WTC11 (cell line): ENCODE results near the gene KIF2A. TPM values are rescaled to one million over a fixed set of nuclear protein-coding genes. Genes with fewer than 3 reads are reported as not detected.

Source experiments
- ATAC-seq: fragments of 200-7000 bp; cut with Tn5 transposase; 2 replicates; pipeline ENCODE4 v1.10.0; 2021; ENCODE audit warnings: mild to moderate bottlenecking, moderate library complexity
- CTCF ChIA-PET: fragments of 300-600 bp; sonication (Branson Sonifier 250); formaldehyde crosslinking; loops from one replicate; lab custom pipeline; 2021; ENCODE audit warnings: antibody characterized with exemption; lab: Charles Lee
- POLR2A ChIA-PET: fragments of 350-600 bp; sonication (Branson Sonifier 250); formaldehyde crosslinking; loops from one replicate; lab custom pipeline; 2021; ENCODE audit warnings: antibody characterized with exemption; lab: Charles Lee
- DNase-seq: peaks from one replicate; pipeline ENCODE4 v3.0.0; 2021; ENCODE audit warnings: low spot score
- H3K27ac Mint-ChIP-seq: 2 replicates; pipeline ENCODE4 v1.8.0; 2021; ENCODE audit warnings: mixed read lengths
- H3K27me3 Mint-ChIP-seq: 2 replicates; pipeline ENCODE4 v1.8.0; 2021; ENCODE audit warnings: low read depth, mild to moderate bottlenecking, moderate library complexity, mixed read lengths
- H3K36me3 Mint-ChIP-seq: 2 replicates; pipeline ENCODE4 v1.8.0; 2021; ENCODE audit warnings: mixed read lengths
- H3K4me1 Mint-ChIP-seq: 2 replicates; pipeline ENCODE4 v1.8.0; 2022; ENCODE audit warnings: mixed read lengths
- H3K4me3 Mint-ChIP-seq: 2 replicates; pipeline ENCODE4 v1.8.0; 2021; ENCODE audit warnings: mild to moderate bottlenecking, moderate library complexity, mixed read lengths
- H3K9me3 Mint-ChIP-seq: 2 replicates; pipeline ENCODE4 v1.8.0; 2021; ENCODE audit warnings: mixed read lengths
- CBFB ChIP-seq: sonication (generic); formaldehyde crosslinking; IDR thresholded peaks from 2 replicates; pipeline ENCODE4 v1.8.1; 2022; ENCODE audit warnings: mild to moderate bottlenecking, low read depth, missing genetic modification reagents
- CREB1 ChIP-seq: sonication (generic); formaldehyde crosslinking; IDR thresholded peaks from 2 replicates; pipeline ENCODE4 v1.8.0; 2023; ENCODE audit warnings: mild to moderate bottlenecking, missing genetic modification reagents
- EMX1 ChIP-seq: fragments of 250-450 bp; sonication (Bioruptor Pico); IDR thresholded peaks from 2 replicates; pipeline ENCODE4 v1.8.0; 2021; ENCODE audit warnings: mild to moderate bottlenecking
- GTF2I ChIP-seq: fragments of 250-450 bp; sonication (Bioruptor Pico); conservative IDR thresholded peaks from 2 replicates; pipeline ENCODE4 v1.4.0; 2021; ENCODE audit warnings: mild to moderate bottlenecking
- HMGA2 ChIP-seq: fragments of 250-450 bp; sonication (Bioruptor Pico); IDR thresholded peaks from 2 replicates; pipeline ENCODE4 v1.4.0; 2021; ENCODE audit warnings: mild to moderate bottlenecking, moderate library complexity
- MXD4 ChIP-seq: fragments of 250-450 bp; sonication (Bioruptor Pico); IDR thresholded peaks from 2 replicates; pipeline ENCODE4 v1.8.0; 2021; ENCODE audit warnings: mild to moderate bottlenecking, moderate library complexity, borderline replicate concordance
- MYBL2 ChIP-seq: sonication (generic); formaldehyde crosslinking; IDR thresholded peaks from 2 replicates; pipeline ENCODE4 v1.8.1; 2023; ENCODE audit warnings: mild to moderate bottlenecking, moderate library complexity, missing genetic modification reagents
- NFE2L1 ChIP-seq: sonication (generic); formaldehyde crosslinking; IDR thresholded peaks from 2 replicates; pipeline ENCODE4 v1.8.1; 2023; ENCODE audit warnings: missing genetic modification reagents
- NR3C1 ChIP-seq: sonication (generic); formaldehyde crosslinking; conservative IDR thresholded peaks from 2 replicates; pipeline ENCODE4 v1.8.1; 2023; ENCODE audit warnings: low read depth, mild to moderate bottlenecking, missing genetic modification reagents
- PRRX2 ChIP-seq: fragments of 250-450 bp; sonication (Bioruptor Pico); IDR thresholded peaks from 2 replicates; pipeline ENCODE4 v1.8.0; 2021; ENCODE audit warnings: mild to moderate bottlenecking
- SOX15 ChIP-seq: fragments of 250-450 bp; sonication (Bioruptor Pico); IDR thresholded peaks from 2 replicates; pipeline ENCODE4 v1.9.0; 2021; ENCODE audit warnings: mild to moderate bottlenecking
- TCF7 ChIP-seq: sonication (generic); formaldehyde crosslinking; IDR thresholded peaks from 2 replicates; pipeline ENCODE4 v1.8.0; 2022; ENCODE audit warnings: mild to moderate bottlenecking, low read depth, missing genetic modification reagents, moderate library complexity
- ZNF121 ChIP-seq: sonication (generic); formaldehyde crosslinking; IDR thresholded peaks from 2 replicates; pipeline ENCODE4 v1.8.0; 2023; ENCODE audit warnings: missing genetic modification reagents
- ZNF232 ChIP-seq: sonication (generic); formaldehyde crosslinking; IDR thresholded peaks from 2 replicates; pipeline ENCODE4 v1.8.0; 2022; ENCODE audit warnings: mild to moderate bottlenecking, missing genetic modification reagents
- ZNF263 ChIP-seq: sonication (generic); formaldehyde crosslinking; IDR thresholded peaks from 2 replicates; pipeline ENCODE4 v1.8.1; 2022; ENCODE audit warnings: low read depth, mild to moderate bottlenecking, moderate library complexity, missing genetic modification reagents
- total RNA-seq: library from RNA; stranded (reverse); gene quantifications from 3 replicates; pipeline ENCODE4 v1.2.3, GENCODE V29; 2021
- TF ChIP-seq, protein P1 (sequence below): sonication (generic); formaldehyde crosslinking; IDR thresholded peaks from 2 replicates; pipeline ENCODE4 v1.8.0; 2022; ENCODE audit warnings: missing genetic modification reagents
- TF ChIP-seq, protein P2 (sequence below): fragments of 250-450 bp; sonication (Bioruptor Pico); IDR thresholded peaks from 2 replicates; pipeline ENCODE4 v1.9.0; 2021; ENCODE audit warnings: mild to moderate bottlenecking
- TF ChIP-seq, protein P3 (sequence below): fragments of 250-450 bp; sonication (Bioruptor Pico); IDR thresholded peaks from 2 replicates; pipeline ENCODE4 v1.9.0; 2021; ENCODE audit warnings: mild to moderate bottlenecking
- TF ChIP-seq, protein P4 (sequence below): sonication (generic); formaldehyde crosslinking; IDR thresholded peaks from 2 replicates; pipeline ENCODE4 v1.8.0; 2022; ENCODE audit warnings: mild to moderate bottlenecking, missing genetic modification reagents

The KIF2A gene
- total RNA-seq, 1 experiment from 2014 or later: 77.8 TPM

DNA sequence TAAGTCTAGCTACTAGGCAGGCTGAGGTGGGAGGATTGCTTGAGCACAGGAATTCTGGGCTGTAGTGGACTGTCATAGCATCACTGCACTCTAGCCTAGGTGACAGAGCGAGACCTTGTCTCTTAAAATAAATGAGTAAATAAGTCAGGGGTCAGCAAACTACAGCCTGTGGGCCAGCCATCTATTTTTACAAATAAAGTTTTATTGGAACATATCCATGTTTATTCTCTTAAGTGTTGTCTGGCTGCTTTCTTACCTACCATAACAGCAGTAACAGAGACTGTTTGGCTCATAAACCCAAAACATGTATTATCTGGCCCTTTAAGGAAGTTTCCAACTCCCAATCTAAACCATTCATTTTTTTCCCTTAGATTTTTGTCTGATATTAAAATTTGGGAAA is 68.1 kb downstream of the KIF2A start:
- Mint-ChIP-seq H3K36me3 (peaks cover 53% of the 10 kb centered on the region), H3K4me3 (no peak overlapping the region), H3K27me3 (no peaks in the 10 kb centered on the region), H3K4me1 (no peaks in the 10 kb centered on the region), H3K9me3 (no peaks in the 10 kb centered on the region), H3K27ac (no peak overlapping the region)
- ATAC-seq: no peak
- ChIA-PET POLR2A (interaction anchor here (0.5 kb wide), 1 partner anchor 10 kb away, joined by 3 read pairs; no protein-coding TSS in a partner anchor), CTCF (no interaction called here)
- DNase-seq: no peak
- TF ChIP-seq, protein P1, sequence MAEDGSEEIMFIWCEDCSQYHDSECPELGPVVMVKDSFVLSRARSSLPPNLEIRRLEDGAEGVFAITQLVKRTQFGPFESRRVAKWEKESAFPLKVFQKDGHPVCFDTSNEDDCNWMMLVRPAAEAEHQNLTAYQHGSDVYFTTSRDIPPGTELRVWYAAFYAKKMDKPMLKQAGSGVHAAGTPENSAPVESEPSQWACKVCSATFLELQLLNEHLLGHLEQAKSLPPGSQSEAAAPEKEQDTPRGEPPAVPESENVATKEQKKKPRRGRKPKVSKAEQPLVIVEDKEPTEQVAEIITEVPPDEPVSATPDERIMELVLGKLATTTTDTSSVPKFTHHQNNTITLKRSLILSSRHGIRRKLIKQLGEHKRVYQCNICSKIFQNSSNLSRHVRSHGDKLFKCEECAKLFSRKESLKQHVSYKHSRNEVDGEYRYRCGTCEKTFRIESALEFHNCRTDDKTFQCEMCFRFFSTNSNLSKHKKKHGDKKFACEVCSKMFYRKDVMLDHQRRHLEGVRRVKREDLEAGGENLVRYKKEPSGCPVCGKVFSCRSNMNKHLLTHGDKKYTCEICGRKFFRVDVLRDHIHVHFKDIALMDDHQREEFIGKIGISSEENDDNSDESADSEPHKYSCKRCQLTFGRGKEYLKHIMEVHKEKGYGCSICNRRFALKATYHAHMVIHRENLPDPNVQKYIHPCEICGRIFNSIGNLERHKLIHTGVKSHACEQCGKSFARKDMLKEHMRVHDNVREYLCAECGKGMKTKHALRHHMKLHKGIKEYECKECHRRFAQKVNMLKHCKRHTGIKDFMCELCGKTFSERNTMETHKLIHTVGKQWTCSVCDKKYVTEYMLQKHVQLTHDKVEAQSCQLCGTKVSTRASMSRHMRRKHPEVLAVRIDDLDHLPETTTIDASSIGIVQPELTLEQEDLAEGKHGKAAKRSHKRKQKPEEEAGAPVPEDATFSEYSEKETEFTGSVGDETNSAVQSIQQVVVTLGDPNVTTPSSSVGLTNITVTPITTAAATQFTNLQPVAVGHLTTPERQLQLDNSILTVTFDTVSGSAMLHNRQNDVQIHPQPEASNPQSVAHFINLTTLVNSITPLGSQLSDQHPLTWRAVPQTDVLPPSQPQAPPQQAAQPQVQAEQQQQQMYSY (CRISPR knock-in tag): no peak
- TF ChIP-seq GTF2I (CRISPR knock-in tag) (no peak), NFE2L1 (CRISPR knock-in tag) (no peak), SOX15 (CRISPR knock-in tag) (no peak)
- TF ChIP-seq, protein P2, sequence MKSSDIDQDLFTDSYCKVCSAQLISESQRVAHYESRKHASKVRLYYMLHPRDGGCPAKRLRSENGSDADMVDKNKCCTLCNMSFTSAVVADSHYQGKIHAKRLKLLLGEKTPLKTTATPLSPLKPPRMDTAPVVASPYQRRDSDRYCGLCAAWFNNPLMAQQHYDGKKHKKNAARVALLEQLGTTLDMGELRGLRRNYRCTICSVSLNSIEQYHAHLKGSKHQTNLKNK (CRISPR knock-in tag): no peak

DNA sequence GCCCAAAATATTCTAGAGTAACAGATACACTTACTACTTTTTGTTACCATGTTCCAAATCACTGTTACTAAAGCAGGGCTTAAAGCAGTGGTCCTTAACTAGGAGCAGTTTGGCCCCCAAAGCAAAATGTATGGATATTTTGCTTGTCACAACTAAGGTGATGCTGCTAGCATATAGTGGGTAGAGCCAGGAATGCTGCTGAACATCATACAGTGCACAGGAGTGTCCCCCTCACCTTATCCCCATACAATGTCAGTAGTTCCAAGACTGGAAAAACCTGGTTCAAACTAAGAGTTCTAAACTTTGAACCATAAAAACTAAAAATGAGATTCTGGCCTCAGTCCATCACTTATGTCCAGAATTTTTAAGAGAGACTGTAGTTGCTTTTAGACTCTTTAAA is 69.6 kb downstream of the KIF2A start:
- TF ChIP-seq, protein P1 (CRISPR knock-in tag): no peak
- TF ChIP-seq, protein P3, sequence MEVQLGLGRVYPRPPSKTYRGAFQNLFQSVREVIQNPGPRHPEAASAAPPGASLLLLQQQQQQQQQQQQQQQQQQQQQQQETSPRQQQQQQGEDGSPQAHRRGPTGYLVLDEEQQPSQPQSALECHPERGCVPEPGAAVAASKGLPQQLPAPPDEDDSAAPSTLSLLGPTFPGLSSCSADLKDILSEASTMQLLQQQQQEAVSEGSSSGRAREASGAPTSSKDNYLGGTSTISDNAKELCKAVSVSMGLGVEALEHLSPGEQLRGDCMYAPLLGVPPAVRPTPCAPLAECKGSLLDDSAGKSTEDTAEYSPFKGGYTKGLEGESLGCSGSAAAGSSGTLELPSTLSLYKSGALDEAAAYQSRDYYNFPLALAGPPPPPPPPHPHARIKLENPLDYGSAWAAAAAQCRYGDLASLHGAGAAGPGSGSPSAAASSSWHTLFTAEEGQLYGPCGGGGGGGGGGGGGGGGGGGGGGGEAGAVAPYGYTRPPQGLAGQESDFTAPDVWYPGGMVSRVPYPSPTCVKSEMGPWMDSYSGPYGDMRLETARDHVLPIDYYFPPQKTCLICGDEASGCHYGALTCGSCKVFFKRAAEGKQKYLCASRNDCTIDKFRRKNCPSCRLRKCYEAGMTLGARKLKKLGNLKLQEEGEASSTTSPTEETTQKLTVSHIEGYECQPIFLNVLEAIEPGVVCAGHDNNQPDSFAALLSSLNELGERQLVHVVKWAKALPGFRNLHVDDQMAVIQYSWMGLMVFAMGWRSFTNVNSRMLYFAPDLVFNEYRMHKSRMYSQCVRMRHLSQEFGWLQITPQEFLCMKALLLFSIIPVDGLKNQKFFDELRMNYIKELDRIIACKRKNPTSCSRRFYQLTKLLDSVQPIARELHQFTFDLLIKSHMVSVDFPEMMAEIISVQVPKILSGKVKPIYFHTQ (CRISPR knock-in tag): no peak
- TF ChIP-seq CBFB (CRISPR knock-in tag): no peak
- no peak for TF ChIP-seq ZNF121 (CRISPR knock-in tag)
- TF ChIP-seq CREB1: no peak
- TF ChIP-seq EMX1 (CRISPR knock-in tag): no peak
- TF ChIP-seq, protein P4, sequence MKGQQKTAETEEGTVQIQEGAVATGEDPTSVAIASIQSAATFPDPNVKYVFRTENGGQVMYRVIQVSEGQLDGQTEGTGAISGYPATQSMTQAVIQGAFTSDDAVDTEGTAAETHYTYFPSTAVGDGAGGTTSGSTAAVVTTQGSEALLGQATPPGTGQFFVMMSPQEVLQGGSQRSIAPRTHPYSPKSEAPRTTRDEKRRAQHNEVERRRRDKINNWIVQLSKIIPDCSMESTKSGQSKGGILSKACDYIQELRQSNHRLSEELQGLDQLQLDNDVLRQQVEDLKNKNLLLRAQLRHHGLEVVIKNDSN (CRISPR knock-in tag): no peak
- no peak for TF ChIP-seq NR3C1 (CRISPR knock-in tag)
- TF ChIP-seq PRRX2 (CRISPR knock-in tag): no peak
- TF ChIP-seq NFE2L1 (CRISPR knock-in tag): no peak
- TF ChIP-seq HMGA2: no peak
- TF ChIP-seq TCF7 (CRISPR knock-in tag): no peak
- no peak for TF ChIP-seq MXD4 (CRISPR knock-in tag)
- no peak for TF ChIP-seq ZNF232 (CRISPR knock-in tag)
- no peak for TF ChIP-seq MYBL2 (CRISPR knock-in tag)
- no peak for TF ChIP-seq ZNF263 (CRISPR knock-in tag)
- TF ChIP-seq, all 79 proteins: peak for 0
- no peaks in the 10 kb centered on the region for H3K9me3 Mint-ChIP-seq
- no peaks in the 10 kb centered on the region for H3K4me1 Mint-ChIP-seq
- ChIA-PET CTCF (no interaction called here), POLR2A (no interaction called here)
- H3K36me3 Mint-ChIP-seq: peaks cover 58% of the 10 kb centered on the region
- H3K27ac Mint-ChIP-seq: no peak overlapping the region
- DNase-seq (no peak), ATAC-seq (no peak)
- no peaks in the 10 kb centered on the region for H3K27me3 Mint-ChIP-seq
- no peak overlapping the region for H3K4me3 Mint-ChIP-seq
